HG02623 (cell line): Measurements from ENCODE around the gene ATRNL1.

Experiments
- ATAC-seq: cut with Tn5 transposase; IDR thresholded peaks from one replicate; pipeline ENCODE4 v1.9.1; 2021; ENCODE audit warnings: moderate library complexity; ENCODE audit not compliant: unreplicated experiment

The ATRNL1 gene

DNA sequence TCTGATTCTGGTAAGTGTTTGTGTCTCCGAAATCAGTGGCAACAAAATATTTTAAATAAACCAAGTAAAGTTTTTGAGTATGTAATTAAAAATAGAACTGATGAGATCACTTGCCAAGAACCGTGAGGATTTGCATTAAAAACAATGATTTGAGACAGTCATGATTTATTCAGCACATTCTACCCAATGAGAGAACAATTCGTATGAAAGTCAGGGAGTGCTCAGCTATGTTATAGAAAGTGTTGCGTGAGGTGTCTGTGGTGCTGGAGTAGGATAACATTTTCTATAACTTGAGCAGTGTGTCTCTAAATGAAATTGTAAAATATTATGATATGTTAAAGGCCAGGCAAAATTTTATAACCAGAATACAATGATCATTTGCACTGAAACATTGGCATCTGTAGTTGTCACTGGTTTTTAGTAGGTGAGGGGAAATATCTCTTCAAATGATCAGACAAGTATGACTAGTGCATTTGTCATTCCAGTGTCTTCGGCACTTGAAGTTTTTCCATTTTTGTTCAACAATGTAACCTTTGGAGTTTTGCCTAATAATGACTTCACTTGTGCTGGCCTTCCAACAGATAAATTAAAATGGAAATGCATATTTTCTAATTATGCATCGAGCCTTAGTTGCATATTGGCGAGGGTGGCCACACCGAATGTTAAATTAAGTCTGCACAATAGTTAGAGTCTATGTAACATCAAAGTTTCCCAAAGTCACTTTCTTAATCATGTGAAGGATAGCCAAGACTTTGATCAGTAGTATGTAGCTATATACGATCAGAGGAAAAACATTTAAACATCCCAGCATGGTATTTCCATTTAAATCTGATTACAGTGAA, 844.0 kb downstream of the ATRNL1 start:
- ATAC-seq, result no peak

DNA sequence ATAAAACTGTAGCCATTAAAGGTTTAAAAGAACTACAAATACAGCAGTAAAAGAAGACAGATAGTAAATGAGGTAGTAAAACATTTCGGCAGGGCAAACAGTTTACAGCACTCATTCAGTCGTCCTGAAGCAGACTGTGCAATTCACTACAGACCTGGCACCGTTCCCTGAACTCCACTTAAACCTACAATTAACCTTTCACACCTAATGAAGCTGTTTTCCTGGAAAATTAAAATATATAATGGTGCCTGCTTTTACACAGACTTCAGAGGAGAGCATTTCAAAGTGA, 844.5 kb downstream of the ATRNL1 start:
- ATAC-seq, result no peak

DNA sequence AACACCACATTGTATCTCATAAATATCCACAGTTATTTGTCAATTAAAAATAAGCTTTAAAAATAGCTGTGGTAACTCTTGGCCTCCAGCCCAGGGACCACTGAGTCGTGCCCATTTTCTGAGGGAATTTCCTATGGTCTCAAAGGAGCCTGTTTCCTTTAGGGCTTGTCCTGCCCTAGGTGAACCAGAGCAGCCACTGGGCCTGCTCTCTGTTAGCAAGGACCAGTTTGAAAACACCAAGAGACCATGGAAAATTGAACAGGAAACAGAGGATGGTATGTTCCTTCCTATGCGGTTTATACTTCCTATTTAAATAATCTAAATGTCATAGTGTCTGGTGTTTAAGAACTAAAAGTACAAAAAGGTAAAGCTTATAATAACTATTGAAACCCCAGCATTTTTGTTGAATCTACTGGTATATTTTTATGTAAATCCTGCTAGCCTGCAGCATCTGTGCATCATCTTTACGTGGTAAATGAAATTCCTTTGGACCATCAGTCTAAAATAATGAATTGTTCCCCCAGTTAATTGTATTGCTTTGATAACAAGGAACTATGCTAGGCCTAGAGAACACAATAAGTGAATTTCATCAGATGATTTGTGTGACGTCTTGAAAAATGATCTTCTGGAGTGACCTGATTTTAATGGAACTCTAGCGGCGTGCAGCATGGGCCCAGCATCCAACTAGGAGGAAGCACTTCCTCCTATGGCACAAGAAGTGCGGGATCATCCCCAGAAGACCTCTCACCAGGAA, 846.1 kb downstream of the ATRNL1 start:
- no peak for ATAC-seq

DNA sequence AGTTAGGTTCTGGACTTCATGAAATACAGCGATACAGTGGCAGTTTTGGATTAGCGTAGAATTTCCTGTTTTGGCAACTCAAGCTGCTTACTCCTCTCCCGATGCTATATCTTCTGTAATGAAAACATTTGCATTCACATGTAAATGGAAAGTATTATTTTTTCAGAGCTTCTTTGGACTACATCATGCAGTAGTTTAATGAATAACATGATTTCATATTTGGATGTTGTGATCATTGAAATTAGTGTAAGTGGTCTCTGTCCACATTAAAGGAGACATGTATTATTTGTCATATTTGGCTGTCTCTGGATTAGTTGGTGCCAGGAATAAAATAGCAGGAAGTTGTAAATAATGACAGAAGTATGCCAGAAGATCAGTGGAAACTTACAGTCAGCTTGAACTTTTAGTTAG, 848.2 kb downstream of the ATRNL1 start:
- no peak for ATAC-seq

DNA sequence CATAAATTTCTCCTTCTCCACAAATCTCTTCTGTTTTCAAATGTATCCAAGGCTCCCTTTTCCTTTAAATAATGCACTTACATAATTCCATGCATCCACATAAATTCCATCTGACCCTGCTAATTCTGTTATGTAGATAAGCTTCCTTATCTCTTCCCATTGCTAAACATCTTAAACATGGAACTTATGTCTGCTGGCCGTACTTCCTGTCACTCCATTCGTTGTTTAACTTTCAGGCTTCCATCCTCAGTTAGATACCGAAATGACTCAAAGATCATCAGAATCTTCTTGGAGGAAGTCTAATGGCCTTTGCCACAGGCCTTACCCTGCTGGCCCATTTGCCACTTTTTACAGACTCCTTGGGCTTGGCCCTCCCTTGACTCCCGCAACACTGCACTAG, 848.9 kb downstream of the ATRNL1 start:
- ATAC-seq, result no peak

DNA sequence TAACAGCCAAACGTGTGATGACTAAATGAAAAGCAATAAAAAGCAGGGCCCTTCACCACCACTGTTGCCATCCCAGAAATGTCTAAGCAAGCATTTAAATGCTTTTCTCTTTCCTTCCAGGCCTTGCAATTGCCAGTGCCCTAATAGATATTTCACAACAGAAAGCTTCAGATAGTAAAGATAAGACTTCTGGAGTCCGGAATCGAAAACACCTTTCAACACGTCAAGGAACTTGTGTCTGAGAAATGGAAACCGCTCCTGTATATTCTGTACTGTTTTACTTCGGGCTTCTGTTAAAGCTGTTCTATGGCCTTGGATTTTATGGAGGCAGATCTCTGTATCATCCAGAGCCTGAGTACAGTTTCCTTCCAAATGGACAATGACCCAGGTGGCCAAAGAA, 851.4 kb downstream of the ATRNL1 start:
- no peak for ATAC-seq

DNA sequence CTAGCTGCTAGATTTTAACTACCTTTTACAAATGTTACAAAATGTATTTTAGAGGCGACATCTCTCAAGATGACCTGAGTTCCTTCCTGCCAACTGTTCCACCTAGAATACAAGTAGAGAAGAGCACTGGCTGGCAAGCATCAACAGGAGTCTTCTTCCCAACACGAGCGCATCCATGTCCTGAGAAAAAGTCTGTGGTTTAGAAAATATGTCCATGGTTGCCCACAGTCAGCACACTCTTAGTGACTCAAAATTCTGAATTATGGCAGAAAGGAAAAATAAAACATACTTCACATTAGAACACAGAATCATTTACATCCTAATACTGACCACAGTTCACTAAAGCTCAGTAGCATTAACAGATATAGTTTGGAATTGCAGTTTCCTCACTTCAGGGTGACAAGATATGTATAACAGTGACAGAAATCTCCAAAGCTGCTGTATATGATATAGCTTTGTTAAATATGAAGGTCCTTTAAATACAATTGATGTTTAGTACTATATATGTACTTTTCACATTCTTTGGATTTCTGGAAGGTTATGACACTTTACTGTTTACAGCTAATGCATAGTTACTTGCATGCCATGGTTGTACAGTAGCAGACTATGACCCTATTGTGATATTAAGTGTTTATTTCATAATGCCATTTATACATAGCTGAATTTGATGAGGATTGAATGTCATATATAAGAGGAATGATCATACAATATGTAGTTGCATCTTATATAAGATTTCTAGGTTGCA, 852.7 kb downstream of the ATRNL1 start:
- no peak for ATAC-seq

DNA sequence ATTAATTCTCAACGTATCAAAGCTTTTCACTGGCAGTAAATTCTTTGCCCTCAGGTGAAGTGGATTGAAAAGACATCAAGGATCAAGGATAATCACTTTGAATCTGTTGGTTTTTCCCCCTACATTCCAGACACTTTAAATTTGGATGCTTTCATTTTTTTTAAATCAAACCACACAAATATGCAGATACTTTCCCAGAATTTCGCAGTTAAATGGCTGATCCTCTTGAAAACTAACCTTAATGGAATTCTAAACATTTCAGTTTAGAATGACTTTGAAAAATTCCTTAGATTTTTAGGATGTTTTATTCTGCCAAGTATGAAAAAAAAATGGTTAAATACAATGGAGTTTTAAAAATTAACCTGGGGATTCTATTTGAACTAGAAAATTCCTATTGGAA, 853.9 kb downstream of the ATRNL1 start:
- no peak for ATAC-seq

DNA sequence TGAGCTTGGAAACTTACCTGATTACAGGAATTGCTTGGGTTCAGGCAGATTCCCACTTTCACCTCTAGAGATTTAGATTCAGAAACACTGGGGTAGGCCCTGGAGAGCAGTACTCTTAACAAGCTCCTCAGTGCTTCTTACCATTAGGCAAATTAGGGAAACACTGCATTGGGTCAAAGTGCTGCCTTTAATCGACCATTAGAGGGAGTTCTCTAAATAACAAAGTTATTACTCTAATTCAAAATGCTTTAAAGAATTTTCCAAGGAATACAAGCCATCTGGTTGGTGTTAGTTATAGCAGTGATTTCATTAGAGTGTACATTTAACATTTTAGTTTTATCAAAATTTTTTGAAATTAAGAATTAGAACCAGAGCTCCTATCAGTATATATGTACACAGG, 855.3 kb downstream of the ATRNL1 start:
- ATAC-seq, result no peak

DNA sequence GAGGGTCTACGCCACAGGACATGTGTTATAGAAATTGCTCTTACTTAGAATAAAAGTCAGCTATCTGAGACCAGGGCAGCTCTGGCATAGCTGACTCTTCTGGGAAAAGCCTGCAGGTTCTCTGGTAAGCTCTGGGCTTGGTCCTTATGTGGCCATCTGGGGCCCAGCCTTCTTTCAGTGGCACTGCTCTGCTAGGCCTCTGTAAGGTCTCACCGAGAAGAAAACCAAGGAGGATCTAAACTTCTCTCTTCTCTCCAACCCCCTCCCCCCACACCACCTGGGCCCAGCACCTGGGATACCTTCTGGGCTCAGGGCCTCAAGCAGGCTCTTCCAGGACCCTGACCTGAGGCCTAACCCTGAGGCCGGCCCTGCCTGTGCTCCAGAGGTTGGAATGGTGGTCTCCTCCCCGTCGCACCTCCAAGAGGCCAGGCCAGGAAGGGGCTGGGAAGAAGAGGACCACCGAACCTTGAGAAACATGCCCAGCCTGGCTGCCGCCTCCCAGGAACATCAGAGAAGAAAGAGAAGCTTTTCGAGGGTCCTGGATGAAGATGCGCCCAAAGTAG, 856.2 kb downstream of the ATRNL1 start:
- no peak for ATAC-seq

DNA sequence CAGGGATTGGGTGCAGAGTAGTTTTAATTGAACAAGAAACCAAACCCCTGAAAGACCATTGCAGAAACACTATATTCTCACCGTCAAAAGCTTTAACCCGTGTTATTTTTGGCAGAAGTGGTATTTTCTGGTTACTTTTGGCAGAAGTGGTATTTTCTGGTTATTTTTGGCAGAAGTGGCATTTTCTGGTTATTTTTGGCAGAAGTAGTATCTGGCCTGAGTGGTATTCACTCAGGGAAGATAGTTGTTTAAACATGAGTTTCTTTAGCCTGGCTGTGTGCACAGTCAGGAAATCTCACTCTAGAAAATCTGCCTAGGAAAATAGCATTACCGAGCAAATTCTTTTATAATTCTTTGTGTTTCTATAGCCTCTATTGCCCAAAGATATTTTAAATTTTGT, 857.2 kb downstream of the ATRNL1 start:
- no peak for ATAC-seq

DNA sequence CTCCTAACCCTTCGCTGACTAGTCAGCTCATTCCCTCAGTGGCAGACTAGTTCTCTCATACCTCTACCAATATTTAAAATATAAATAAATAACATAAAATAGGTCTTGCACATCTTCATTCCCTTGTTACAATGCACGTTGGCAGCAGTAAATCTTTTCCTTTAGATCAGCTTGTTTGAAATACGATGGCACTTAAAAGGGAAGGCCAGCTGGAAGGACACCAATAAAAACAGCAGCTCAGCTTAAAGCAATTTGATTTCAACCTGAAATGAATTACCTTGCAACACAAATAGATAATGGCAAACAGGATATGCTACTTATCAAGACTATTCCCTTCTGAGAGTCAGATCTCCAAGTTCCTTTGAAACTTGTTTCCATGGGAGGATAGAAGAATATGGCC, 858.1 kb downstream of the ATRNL1 start:
- ATAC-seq, result no peak

DNA sequence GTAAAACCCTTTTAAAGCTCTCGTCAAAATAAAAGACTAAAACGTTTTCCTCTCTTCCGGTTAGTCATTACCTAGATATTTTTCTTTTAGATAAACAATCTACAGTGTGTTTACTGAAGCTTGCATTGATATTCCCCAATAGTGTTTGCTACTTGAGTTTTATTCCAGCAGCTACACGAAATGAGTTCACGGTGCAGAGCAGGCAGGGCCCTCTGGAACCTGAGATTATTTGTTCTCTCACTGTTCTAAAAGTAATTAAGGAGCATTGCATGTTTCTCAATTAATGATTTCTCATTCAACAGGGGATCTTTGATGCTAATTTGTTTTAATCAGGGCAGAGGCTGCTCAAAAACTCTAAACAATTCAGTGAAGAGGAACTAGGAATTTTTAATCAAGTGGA, 860.1 kb downstream of the ATRNL1 start:
- ATAC-seq, result no peak

DNA sequence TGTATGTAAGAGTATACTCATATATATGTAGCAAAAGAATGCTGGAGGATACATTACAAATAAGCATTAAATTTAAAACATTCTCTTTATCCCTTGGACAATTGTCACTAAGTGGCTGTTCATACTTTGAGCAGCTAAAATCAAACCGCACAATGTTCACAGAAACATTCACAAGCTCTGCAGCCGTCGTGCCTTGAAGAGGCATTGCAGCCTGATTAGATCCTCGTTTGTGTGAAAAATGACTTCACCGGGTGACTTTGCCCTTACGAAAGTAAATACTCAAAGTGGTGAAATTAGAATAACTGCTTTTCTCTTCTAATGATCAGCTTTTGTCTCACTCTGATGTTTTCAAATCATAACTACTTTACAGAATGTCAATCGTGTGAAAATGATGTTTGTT, 860.8 kb downstream of the ATRNL1 start:
- no peak for ATAC-seq

DNA sequence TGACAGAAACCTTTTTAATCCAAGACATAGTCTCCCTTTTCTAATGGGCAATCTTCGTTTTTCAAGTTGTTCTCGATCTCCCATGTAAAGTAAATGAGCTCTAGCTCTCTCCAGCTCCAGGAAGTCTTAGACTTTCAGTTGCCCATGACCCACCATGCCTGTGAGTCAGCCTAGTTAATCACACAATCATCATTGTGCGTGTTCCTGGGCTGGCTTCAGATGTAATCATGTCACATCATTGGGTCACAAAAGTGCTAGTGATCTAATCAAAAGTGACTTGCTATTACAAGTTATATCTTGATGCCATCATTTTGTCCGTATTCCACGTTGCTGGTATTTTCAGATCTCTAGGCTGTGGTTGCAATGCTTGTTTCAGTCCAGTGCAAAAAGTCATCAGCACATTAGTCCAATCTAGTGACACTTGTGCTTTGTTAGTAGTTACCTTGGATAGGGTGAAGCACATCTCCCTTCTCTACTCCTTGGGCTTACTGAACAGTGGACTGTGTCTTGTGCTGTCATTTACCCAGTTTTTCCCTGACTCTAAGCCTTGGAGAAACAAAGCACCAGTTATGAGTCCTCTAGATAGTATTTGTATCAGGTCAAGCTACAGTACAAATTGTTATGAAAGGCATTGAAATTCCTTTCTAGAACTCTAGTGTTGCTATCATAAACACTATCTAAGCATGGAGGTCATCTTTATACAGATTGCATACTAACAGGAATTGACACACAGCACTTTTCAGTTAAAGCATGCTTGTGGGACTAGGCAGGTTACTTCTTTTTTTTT, 863.3 kb downstream of the ATRNL1 start:
- no peak for ATAC-seq

DNA sequence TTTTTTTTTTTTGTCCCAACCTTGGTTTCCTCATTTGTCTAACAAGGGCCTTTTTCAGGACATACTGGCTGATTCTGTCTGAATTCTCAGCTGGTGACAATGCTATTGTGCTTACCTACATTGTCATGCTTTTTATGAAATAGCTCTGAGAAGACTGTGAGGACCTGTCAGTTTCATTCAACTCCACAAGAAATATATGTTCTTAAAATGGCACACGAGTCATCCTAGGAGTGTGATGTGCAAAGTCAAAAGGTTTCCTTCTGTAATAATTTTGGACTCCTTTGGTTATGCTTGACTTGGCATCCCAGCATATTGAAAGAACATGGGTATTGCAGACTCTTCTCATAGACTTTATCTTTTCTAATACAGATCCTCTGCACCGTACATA, 863.8 kb downstream of the ATRNL1 start:
- ATAC-seq, result no peak

DNA sequence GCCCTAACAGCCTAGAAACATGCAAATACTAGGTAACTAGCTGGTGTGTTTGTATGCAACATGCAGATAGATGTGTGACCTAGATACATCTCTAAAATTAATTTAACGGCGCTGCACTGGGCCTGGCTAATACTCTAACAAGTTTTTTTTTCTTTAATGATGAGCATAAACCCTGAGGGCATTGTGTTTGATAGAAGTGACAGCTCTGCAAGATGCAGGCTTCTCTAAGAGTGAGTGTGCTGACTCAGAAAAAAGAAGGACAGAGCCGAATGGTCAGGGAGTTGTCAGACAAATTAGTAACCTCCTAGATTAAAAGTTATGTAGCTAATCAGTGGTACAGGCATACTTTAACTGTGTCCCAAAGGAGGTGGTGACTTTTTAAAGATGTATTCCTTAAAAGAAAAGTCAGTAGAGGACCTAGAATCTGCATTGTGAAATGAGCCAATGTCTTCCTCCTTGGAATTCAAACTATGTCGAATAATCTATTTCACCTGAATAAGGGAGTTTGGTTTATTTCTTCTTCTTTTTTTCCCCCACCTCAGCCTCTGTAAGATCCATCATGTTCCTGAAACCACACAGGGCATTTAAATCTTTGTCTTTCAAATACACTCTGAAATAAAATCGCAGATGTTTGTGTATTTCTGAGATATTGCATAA, 864.7 kb downstream of the ATRNL1 start:
- no peak for ATAC-seq

DNA sequence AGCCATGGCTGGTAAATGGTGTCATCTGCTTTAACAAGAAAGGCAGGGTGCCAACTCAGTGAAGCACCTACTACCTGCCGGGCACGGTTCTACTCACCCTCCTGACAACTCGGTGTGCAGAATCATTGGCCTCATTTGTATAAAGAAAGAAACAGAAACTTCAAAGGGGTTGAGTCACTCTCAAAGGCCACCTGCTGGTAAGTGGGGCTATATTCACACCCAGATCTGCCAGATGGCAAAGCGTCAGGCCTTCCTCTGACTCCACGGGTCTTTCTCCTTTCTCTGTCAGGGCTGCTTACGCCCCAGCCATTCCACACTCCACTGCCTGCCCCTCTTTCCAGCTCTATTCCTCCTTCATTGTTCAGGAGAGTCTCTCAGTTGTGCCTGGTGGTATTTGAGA, 870.7 kb downstream of the ATRNL1 start:
- no peak for ATAC-seq

DNA sequence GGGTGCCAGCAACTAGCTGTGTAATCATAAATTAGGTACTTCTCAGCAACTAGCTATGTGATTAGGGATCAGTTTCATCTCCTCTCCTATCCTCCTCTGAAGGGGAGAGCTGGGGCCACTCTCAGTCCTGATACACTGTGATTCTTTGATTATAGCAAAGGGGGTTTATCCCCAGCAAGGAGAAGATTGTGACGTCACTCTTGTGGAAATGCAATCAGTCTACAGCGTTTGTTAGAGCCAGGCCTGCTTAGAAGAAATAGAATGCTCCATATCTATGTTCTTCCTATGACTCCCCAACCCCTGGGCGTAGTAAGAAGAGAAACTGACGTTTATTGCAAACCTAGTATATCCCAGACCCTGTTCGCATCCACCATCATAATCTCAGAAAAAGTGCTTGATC, 871.7 kb downstream of the ATRNL1 start:
- no peak for ATAC-seq

DNA sequence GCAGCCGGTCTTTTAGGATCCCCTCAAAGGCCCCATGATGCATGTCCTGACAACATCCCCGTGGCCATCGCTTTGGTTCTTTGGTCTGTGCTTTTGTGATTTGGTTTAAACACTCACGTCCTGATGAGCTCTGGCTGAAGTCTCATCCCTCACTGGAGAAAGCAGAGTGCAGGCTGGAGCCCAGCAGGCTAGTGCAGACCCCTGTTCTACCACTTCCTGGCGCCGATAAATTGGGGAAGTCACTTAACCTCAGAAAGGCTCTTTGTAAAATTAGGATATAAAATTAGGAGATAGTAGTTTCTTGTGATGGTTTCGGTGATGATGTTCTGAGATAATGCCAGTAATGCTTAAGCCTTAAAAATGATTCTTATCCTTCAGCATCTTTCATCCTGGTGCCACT, 872.2 kb downstream of the ATRNL1 start:
- no peak for ATAC-seq
